T-helper 22 cell (primary cell): ENCODE measurements around the gene LIPM.
"Not testable (repeated sequence)": the region's sequence is repeated elsewhere in the genome, so short reads cannot be mapped to it uniquely, and the experiment has no call there.

Source experiments
- DNase-seq: peaks from one replicate; pipeline ENCODE4 v3.0.0-alpha.2; 2020; ENCODE audit warnings: low read depth

Gene LIPM

DNA sequence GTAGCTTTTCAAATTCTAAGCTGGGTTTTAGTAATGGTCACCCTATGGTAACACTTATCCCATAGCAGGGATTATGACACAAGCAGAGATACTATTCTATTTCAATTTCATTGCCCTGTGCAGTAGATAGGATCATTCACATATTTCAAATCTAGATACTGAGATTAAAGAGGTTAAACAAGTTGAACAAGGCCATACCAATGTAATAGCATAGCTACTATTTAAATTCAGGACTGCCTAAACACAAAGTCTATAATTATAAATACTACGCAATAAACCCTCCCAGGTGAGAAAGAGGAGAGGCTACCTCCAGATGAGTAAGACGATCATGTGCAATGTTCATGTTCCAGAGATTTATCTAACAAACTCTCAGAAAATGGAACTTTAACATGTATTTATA, 1.1 kb downstream of the LIPM start:
- no peak for DNase-seq

DNA sequence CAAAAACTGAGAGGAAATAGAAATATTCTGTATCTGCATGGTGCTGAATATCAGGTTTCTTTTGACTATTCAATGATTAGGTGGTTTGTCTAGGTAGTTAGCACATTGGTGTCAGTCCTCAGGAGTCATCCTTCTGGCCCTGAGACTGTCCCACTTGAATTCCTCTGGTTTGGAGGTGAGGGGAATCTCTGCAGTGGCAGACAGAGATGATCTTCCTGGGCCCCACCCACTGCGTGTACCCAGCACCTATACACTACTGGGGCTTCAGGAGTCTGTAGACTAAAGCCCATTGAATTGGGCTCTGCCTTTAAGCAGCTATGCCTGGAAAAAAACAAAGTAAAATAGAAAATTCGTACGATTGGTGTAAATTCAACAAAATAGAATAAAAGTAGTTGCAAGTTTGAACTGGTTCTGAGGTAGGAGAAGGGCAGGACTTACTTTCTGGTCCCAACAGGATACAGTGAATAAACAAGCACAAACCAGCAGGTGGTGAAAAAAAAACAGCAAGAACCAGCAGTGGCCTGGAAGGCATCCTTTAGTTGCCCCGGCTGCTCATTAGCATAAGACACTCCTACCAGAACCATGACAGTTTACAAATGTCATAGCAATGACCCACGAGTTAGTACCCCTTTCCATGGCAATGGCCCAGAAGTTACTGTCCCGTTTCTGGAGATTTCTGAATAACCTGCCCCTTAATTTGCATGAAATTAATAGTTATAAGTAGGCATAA, 1.7 kb downstream of the LIPM start:
- no peak for DNase-seq

DNA sequence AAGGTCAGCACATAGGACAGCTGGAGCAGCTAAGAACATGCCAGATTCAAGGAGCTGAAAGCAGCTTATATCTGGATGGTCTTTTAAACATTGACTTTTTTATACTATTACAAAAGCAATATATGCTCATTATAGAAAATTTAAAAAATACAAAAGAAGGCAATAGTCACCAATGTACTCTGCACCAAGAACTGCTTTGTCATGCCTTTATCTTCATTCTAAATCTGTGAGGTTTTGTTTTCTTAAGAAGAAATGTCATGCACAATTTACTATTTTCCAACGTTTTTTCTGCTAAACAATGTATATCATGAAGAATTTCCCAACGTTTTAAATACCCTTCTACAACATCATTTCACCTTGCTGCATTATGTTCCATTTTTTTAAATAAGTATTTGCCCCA, 2.8 kb downstream of the LIPM start:
- no peak for DNase-seq

DNA sequence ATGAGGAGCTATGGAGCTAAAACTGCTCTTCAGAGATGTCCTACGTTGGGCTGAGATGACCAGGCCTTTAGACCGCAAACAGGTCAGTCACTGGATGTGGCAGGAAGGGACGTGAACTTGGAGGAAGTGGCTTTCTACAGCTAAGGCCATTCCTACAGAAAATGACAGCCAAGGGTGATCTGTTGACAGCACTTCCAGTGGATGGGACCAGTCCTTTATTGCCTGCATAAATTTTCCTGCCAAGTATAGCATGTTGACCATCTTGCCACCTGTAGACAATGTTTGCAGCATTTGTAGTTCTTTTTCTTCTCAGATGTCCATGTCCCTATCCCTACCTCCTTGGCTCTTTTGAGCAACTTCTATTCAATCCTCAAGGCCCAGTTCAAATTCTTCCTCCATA, 3.4 kb downstream of the LIPM start:
- no peak for DNase-seq

GRCh38 chr10:88809621-88810020, 7.1 kb downstream of the LIPM start:
- no peak for DNase-seq

DNA sequence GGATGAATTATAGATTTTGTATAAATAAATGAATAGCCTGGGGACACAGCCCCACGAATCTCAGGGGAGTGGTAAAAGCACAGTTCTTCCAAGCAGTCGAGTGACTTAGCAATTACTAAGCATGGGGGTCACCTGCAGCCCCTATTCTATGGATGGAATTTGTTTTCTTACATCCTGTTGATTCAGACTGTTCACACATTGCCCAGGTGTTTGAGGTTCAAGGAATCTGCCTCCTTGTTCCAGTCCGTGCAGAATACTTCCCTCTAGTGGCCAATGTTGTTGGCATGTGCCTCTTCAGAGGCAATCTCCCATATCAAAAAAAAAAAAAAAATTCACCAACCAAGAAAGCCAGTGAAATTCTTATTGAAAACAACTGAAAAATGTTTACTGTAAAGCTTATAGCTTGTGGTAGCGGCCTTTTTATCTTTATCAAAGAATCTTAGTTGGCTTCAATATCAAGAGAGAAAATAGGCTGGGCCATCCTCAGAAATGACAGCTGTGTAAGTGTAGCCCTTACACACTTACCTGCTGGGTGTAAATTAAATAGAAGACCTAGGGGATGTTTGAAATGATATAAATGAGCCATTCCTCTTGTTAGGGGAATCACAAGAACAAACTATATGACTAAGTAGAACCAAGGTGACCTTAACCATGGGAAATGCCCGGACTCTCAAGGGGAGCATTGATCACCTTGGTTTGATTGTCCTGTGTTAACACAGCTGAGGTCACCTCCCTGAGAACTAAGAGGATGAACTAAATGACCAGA, 7.8 kb downstream of the LIPM start:
- no peak for DNase-seq

DNA sequence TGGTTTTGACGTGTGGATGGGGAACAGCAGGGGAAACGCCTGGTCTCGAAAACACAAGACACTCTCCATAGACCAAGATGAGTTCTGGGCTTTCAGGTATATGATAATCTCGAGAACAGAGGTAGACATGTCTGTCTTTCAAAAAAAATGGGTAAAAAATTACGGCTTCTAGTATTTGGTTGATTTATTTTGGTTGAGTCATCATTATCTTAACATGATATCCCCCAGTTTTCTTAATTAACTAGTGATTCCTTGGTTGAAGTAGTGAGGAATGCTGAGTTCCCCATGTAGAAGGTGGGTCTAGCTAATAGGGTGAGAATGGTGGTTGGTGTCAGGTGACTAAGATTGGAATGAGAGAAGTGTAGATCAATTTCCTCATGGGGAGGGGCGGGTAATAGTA, 10.7 kb downstream of the LIPM start:
- no peak for DNase-seq

- DNase-seq = no peak
Measured at GRCh38 chr10:88819290-88819689, 16.8 kb downstream of the LIPM start.

DNA sequence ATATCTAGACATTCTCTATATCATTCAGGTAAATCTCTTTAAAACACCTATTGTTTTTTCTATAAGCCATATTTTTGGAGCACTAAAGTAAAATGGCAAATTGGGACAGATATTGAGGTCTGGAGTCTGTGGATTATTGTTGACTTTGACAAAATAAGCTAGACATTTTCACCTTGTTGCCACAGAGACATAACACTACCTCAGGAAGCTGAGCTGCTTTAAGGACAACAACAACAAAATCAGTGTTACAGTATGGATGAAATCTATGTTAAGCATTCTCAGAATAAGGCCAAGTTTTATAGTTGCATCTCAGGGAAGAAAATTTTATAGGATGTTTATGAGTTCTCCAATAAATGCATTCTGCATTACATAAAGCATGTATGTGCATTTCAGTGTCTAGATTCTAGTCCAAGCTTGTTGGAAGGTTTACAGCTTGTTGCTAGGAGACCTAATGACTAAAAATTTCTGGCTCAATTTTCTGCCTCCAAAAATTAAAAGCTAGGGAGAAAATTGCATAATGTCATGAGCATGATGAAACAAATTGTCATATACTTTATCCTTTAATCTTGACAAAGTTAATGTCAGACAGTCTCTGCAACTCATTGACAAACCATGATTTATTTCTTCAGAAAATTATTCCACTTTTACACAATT, 18.3 kb downstream of the LIPM start:
- no peak for DNase-seq

GRCh38 chr10:88826388-88826787, 23.9 kb downstream of the LIPM start:
- no peak for DNase-seq

- no peak for DNase-seq
Measured at GRCh38 chr10:88827671-88828070, 25.1 kb downstream of the LIPM start.

- no peak for DNase-seq
Measured at GRCh38 chr10:88828310-88828709, 25.8 kb downstream of the LIPM start.

DNA sequence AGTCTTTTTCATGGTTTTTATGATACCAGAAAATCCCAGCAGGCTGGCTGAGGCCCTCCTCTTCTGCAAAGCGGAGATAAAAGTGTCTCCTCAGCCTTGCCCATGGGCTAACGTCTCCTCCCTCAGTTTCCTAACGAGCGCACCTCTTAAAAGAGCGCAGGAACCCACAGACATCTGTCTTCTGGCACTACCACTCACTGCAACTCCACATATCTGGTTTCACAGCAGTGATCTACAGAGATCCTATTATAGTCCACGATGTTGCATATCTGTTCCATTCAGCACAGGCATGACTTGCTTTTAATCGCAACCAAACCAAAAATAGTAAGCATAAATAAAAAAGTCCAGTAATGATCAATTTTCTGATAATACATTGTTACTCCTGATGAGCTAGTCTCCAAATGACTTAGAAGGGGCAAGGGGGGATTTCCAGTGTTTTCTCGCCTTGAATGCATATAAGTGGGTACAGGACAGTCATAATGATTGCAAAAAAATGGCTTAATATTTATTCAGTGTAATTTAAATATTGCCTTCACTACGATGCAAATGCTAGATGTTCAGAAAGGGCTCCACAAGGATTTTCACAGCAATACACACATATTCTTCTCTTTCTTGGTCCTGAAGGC, 28.2 kb downstream of the LIPM start:
- no peak for DNase-seq

DNA sequence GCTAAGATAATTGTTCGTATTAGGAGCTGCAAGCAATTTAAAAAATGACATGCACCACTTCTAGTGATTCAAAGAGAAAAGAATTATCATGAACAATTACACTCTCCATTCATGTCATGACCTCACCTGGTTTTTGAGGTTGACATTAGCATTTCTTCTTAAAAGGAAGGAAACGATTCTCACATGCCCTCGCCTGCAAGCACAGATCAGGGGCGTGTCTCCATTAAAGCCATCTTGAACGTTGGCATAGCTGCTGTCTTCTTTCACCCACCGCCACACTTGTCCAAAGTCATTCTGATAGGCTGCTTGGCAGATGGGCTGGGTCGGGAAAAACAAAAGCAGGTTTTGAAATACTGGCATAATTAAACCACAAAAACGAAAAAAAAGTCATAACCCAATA, 29.2 kb downstream of the LIPM start:
- DNase-seq = peak; percentile 34

- DNase-seq = no peak
Measured at GRCh38 chr10:88832376-88832775, 29.8 kb downstream of the LIPM start.

DNA sequence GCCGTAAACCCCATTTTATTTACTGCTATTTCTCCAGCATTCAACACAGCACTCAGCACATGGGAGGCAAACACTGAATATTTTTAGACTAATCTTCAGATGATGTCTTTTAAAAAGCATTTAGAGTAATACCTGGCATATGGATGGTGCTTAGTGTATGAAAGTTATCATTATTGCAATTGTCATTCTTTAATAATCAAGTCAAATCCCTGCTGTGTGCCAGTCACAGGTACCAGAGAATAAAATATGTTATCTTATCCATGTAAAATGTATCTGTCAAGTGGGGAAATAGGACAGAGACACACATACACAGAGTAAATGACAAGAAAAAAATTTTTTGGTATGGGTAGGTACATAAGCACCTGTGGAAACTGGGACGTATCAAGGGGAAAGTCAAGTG, 30.6 kb downstream of the LIPM start:
- no peak for DNase-seq

DNA sequence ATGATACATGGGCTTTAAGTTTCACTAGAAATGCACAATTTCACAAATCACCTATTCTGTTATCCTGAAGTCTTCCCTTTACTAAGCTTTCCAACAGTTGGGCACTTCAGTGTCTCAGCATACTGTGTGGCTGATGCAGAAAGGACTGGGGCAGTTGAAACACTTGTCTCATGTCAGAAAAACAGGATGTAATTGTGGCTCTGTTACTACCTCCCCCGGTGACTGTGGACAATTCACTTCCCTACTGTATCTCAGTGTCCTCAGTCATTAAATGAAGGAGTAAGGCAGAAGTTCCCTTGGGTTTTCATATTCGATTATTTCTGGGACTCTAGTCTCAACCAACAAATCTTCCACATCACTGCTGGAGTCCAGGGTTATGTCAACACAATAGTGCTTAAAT, 31.2 kb downstream of the LIPM start:
- DNase-seq = no peak

DNA sequence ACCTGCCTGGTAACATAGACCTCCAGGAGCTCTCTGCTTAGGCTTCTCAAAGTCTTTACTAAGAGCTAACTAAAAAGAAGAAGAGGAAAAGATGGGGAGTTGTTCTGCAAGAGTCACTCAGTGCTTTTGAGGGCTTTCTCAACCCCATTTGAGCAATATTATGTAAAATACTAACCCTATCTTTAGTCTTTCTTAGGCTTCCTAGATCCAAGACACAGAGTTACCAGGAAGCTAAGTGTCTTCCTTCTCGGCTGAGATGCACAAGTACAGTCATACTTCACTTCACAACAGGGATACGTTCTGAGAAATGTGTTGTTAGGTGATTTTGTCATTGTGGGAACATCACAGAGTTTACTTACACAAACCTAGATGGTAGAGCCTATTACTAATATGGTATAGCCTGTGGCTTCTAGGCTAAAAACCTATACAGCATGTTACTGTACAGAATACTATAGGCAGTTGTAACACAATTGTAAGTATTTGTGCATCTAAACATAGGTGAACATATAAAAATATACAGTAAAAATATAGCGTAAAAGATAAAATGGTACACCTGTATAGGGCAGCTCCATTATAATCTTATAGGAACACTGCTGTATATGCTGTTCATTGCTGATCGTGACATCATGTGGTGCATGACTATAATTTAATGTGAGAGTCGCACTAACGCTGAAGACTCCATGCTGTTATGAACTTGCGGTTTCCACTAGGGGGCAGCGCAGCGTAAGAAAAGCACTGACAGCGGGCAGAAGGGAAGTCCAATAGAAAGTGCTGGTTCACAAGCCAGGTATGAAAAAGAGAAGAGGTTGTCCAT, 32.8 kb downstream of the LIPM start:
- peak; percentile 62 for DNase-seq

DNA sequence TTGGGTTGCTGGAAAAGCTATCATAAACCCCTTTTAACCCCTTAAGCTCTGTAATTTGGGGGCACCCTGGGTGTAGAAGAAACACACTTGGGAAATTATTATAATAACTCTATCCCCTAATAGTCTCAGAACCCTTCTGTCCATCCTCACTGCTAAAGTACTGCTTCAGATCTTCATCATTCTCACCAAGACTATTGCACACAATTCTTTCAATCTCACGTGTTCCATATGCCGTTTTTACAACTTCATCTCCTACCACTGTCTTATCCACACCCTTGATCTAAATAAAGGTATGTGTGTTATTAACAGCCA, 33.3 kb downstream of the LIPM start:
- no peak for DNase-seq

GRCh38 chr10:88837632-88838031, 35.1 kb downstream of the LIPM start:
- not testable (repeated sequence) for DNase-seq

DNA sequence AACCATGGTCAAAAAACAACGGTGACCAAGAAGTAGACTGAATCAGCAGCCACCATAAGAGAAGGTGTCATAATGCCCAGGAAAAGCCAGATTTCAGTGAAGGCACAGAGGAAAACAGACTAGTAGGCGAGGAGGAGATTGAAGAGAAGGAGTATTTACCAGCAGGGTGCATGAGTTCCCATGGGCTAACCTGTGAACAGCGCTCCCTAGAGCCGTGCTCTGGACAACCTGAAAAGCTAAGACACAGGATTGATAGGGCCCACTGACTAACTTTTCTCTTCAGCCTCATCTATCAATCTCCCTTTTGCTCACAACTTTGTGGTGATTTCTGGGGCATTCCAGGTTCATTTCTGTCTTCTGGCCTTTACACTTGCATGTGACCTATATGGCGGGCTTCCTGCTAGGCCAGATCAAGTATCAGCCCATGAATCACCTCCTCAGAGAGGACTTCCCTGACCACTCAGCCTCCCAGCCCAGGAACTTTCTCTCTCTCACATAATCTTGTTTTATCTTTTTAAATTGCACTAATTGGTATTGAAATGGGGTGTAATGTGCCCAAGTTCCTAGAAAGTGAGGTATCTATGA, 36.3 kb downstream of the LIPM start:
- DNase-seq = no peak

- no peak for DNase-seq
Measured at GRCh38 chr10:88840104-88840503, 37.6 kb downstream of the LIPM start.
